ENCODE data around the gene PDCL3.

DNA sequence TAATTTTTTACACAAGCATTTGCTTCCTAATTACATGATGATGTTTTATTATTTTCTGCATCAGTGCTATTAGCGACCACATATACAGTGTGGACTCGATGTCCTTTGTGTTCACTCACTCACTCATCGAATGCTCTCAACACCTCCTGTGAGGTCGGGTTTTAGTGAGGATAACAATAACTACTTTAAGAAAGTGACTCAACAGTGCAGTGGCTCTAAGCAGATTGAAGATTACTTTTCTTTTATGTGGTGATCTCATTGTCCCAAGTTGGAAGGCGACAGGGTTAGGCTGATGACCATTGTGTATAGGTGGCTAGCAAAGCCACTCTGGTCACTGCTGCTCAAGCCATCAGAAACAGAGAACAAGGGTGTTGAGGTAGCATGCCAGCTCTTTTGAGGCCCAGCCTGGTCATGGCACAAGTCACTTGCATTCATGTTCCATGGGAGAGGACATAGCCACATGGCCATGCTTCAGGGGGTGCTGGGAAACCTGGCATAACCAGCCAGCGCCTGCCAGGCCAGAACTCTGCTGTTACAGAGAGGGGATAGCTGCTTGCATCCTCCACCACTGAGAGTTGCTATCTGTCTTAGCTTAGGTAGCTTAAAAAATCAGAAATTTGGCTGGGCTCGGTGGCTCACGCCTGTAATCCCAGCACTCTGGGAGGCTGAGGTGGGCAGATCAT, 60.4 kb downstream of the PDCL3 start:
- no peak for TF ChIP-seq POLR2A (IDR thresholded peaks at IDR 0.05)
- TF ChIP-seq, protein P1, sequence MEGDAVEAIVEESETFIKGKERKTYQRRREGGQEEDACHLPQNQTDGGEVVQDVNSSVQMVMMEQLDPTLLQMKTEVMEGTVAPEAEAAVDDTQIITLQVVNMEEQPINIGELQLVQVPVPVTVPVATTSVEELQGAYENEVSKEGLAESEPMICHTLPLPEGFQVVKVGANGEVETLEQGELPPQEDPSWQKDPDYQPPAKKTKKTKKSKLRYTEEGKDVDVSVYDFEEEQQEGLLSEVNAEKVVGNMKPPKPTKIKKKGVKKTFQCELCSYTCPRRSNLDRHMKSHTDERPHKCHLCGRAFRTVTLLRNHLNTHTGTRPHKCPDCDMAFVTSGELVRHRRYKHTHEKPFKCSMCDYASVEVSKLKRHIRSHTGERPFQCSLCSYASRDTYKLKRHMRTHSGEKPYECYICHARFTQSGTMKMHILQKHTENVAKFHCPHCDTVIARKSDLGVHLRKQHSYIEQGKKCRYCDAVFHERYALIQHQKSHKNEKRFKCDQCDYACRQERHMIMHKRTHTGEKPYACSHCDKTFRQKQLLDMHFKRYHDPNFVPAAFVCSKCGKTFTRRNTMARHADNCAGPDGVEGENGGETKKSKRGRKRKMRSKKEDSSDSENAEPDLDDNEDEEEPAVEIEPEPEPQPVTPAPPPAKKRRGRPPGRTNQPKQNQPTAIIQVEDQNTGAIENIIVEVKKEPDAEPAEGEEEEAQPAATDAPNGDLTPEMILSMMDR (IDR thresholded peaks at IDR 0.05): no peak
